Keratinocyte (primary cell): ENCODE results near the gene PARP3. TPM values are rescaled to one million over a fixed set of nuclear protein-coding genes. Genes with fewer than 3 reads are reported as not detected.

Source experiments
- DNase-seq: peaks from one replicate; pipeline ENCODE4 v3.0.0-alpha.2; 2011; ENCODE audit warnings: low read depth, missing footprints, low spot score
- FAIRE-seq: peaks from 2 replicates; lab custom pipeline; 2011; peaks lifted over from hg19 to GRCh38; lab: Jason Lieb, UNC
- H2AFZ ChIP-seq: 2 replicates; pipeline ENCODE4 v1.6.0; 2012; ENCODE audit warnings: low read length, control low read depth, inconsistent platforms; ENCODE audit not compliant: control insufficient read depth
- H3K27ac ChIP-seq: 2 replicates; pipeline ENCODE4 v1.5.1; 2011; ENCODE audit warnings: low read length; ENCODE audit not compliant: control insufficient read depth, insufficient read depth
- H3K27me3 ChIP-seq: 3 replicates; pipeline ENCODE4 v1.6.0; 2011; ENCODE audit warnings: low read length; ENCODE audit not compliant: control insufficient read depth, insufficient read depth; ENCODE audit errors: extremely low read depth
- H3K36me3 ChIP-seq, 2 experiments: 2 replicates in 1 of 2; 3 replicates in 1 of 2; pipeline ENCODE4 v1.5.1; 2011; ENCODE audit warnings: low read length in 2 of 2, mild to moderate bottlenecking in 1 of 2; ENCODE audit not compliant: control insufficient read depth in 2 of 2, insufficient read depth in 2 of 2; ENCODE audit errors: extremely low read depth in 1 of 2
- H3K4me1 ChIP-seq: 3 replicates; pipeline ENCODE4 v1.5.1; 2011; ENCODE audit warnings: low read length; ENCODE audit not compliant: control insufficient read depth, insufficient read depth; ENCODE audit errors: extremely low read depth
- H3K4me2 ChIP-seq: 3 replicates; pipeline ENCODE4 v1.6.0; 2011; ENCODE audit warnings: low read depth, low read length; ENCODE audit not compliant: control insufficient read depth, insufficient read depth; ENCODE audit errors: extremely low read depth
- H3K4me3 ChIP-seq, 3 experiments: fragments of 200-600 bp in 1 of 3; sonication (generic) in 1 of 3; 2 replicates in 2 of 3; 3 replicates in 1 of 3; pipeline ENCODE4 v1.5.1; 2011 to 2016; ENCODE audit warnings: low read length in 3 of 3, mild to moderate bottlenecking in 3 of 3, control low read depth in 2 of 3, inconsistent platforms in 1 of 3, low read depth in 1 of 3, mixed read lengths in 1 of 3, mixed run types in 1 of 3, moderate library complexity in 1 of 3; ENCODE audit not compliant: control insufficient read depth in 2 of 3, insufficient read depth in 2 of 3; ENCODE audit errors: extremely low read depth in 1 of 3
- H3K79me2 ChIP-seq: 2 replicates; pipeline ENCODE4 v1.6.0; 2012; ENCODE audit warnings: low read length; ENCODE audit not compliant: control insufficient read depth, insufficient read depth
- H3K9ac ChIP-seq: 3 replicates; pipeline ENCODE4 v1.6.0; 2011; ENCODE audit warnings: low read length; ENCODE audit not compliant: control insufficient read depth, insufficient read depth; ENCODE audit errors: extremely low read depth
- H3K9me1 ChIP-seq: 3 replicates; pipeline ENCODE4 v1.6.0; 2011; ENCODE audit warnings: low read length; ENCODE audit not compliant: control insufficient read depth, insufficient read depth; ENCODE audit errors: extremely low read depth
- H3K9me3 ChIP-seq: 2 replicates; pipeline ENCODE4 v1.5.1; 2012; ENCODE audit warnings: low read depth, low read length; ENCODE audit not compliant: control insufficient read depth
- H4K20me1 ChIP-seq: 3 replicates; pipeline ENCODE4 v1.6.0; 2011; ENCODE audit warnings: low read length; ENCODE audit not compliant: control insufficient read depth, insufficient read depth; ENCODE audit errors: extremely low read depth
- CTCF ChIP-seq, 3 experiments: IDR thresholded peaks in 1 of 3; conservative IDR thresholded peaks in 1 of 3; optimal IDR thresholded peaks in 1 of 3; 2 replicates in 2 of 3; 3 replicates in 1 of 3; pipeline versions ENCODE3 to v1.5.1; 2011; ENCODE audit warnings: low read length in 3 of 3, mild to moderate bottlenecking in 3 of 3, moderate library complexity in 2 of 3, control low read depth in 1 of 3, inconsistent platforms in 1 of 3; ENCODE audit not compliant: insufficient read depth in 2 of 3; ENCODE audit errors: extremely low read depth in 1 of 3
- EZH2 ChIP-seq: IDR thresholded peaks from one replicate; pipeline ENCODE4 v1.6.1; 2012; ENCODE audit warnings: inconsistent platforms, mild to moderate bottlenecking, low read length, moderate library complexity
- dilution Hi-C: fragments of 300-500 bp; cut with MboI; formaldehyde crosslinking; loops from one replicate; pipeline ENCODE4 v1.7.0; 2020; ENCODE audit warnings: low sequenced_read_pairs; ENCODE audit not compliant: extremely low pct_ligation_motif_present
- polyA plus RNA-seq, 5 experiments: library from polyadenylated mRNA; depleted of rRNA in 3 of 5; stranded (reverse) in 3 of 5; stranded (forward) in 1 of 5; unstranded in 1 of 5; fragments of >200 nt; gene quantifications; 1 replicate in 1 of 5; 2 replicates in 3 of 5; 3 replicates in 1 of 5; pipeline versions ENCODE4 v1.2.1 to v1.2.3, GENCODE V29; 2011 to 2012; ENCODE audit warnings: missing spikeins in 2 of 5, low read depth in 1 of 5, low replicate concordance in 1 of 5

The PARP3 gene
- polyA plus RNA-seq, 1 donor (not counting 4 experiments of a cell fraction or from before 2014, with no cell fraction given): 6.4 TPM

- no peak overlapping the region for H3K4me3 ChIP-seq
- TF ChIP-seq CTCF (optimal IDR thresholded peaks at IDR 0.05 in 1 of 3, IDR thresholded peaks at IDR 0.05 in 1 of 3, conservative IDR thresholded peaks at IDR 0.05 in 1 of 3; ENCODE audit: extremely low read depth in 1 of 3, insufficient read depth in 2 of 3, low read length in 3 of 3) (no peak), EZH2 (no peak)
- H3K9me3 ChIP-seq: no peaks in the 10 kb centered on the region
- H3K9me1 ChIP-seq: no peaks in the 10 kb centered on the region
- H4K20me1 ChIP-seq: peaks cover 6% of the 10 kb centered on the region
- no peak overlapping the region for H3K9ac ChIP-seq
- no peak overlapping the region for H3K4me2 ChIP-seq
- DNase-seq (no peak), FAIRE-seq (no peak)
- H3K27me3 ChIP-seq: no peaks in the 10 kb centered on the region
- H2AFZ ChIP-seq: no peak overlapping the region
- H3K4me1 ChIP-seq: no peaks in the 10 kb centered on the region
- dilution Hi-C loops: no loop called here
- peaks cover under 1% of the 10 kb centered on the region for H3K79me2 ChIP-seq
- H3K27ac ChIP-seq: no peak overlapping the region
- peaks cover 30 to 47% of the 10 kb centered on the region in 2 experiments for H3K36me3 ChIP-seq
Measured at GRCh38 chr3:51933471-51934138, 8.6 kb upstream of the PARP3 start.

- Histone ChIP-seq H3K4me3 (no peak overlapping the region), H3K79me2 (peaks cover 7% of the 10 kb centered on the region), H3K9ac (no peak overlapping the region), H3K9me3 (no peaks in the 10 kb centered on the region), H3K27ac (no peak overlapping the region), H2AFZ (no peak overlapping the region), H4K20me1 (peaks cover 6% of the 10 kb centered on the region), H3K4me1 (no peaks in the 10 kb centered on the region), H3K4me2 (no peak overlapping the region), H3K9me1 (no peaks in the 10 kb centered on the region), H3K27me3 (no peaks in the 10 kb centered on the region), H3K36me3 (peaks cover 32 to 48% of the 10 kb centered on the region in 2 experiments)
- FAIRE-seq: no peak
- no peak for TF ChIP-seq CTCF (optimal IDR thresholded peaks at IDR 0.05 in 1 of 3, IDR thresholded peaks at IDR 0.05 in 1 of 3, conservative IDR thresholded peaks at IDR 0.05 in 1 of 3; ENCODE audit: extremely low read depth in 1 of 3, insufficient read depth in 2 of 3, low read length in 3 of 3)
- TF ChIP-seq EZH2: no peak
- dilution Hi-C loops: no loop called here
- DNase-seq: no peak
Measured at GRCh38 chr3:51934139-51934850, 7.9 kb upstream of the PARP3 start.
